Neural crest cell (in vitro differentiated cells): ENCODE results near the gene TMEM25. TPM values are rescaled to one million over a fixed set of nuclear protein-coding genes. Genes with fewer than 3 reads are reported as not detected.

Source experiments
- DNase-seq: peaks from one replicate; pipeline ENCODE4 v3.0.0; 2021; ENCODE audit warnings: low read depth, mixed read lengths, low spot score
- H3K27ac Mint-ChIP-seq: one replicate; pipeline ENCODE4 v1.8.0; 2021; ENCODE audit warnings: mild to moderate bottlenecking, mixed read lengths; ENCODE audit not compliant: unreplicated experiment
- H3K27me3 Mint-ChIP-seq: 2 replicates; pipeline ENCODE4 v1.8.0; 2021; ENCODE audit warnings: low read depth, mild to moderate bottlenecking, mixed read lengths
- H3K36me3 Mint-ChIP-seq: 2 replicates; pipeline ENCODE4 v1.8.0; 2021; ENCODE audit warnings: low read depth, mild to moderate bottlenecking, mixed read lengths
- H3K4me1 Mint-ChIP-seq: 2 replicates; pipeline ENCODE4 v1.8.0; 2021; ENCODE audit warnings: mixed read lengths
- H3K4me3 Mint-ChIP-seq: one replicate; pipeline ENCODE4 v1.8.0; 2021; ENCODE audit warnings: mild to moderate bottlenecking, mixed read lengths
- H3K9me3 Mint-ChIP-seq: 2 replicates; pipeline ENCODE4 v1.8.0; 2021; ENCODE audit warnings: mixed read lengths
- CTCF ChIP-seq: fragments of 200-600 bp; sonication (generic); conservative IDR thresholded peaks from 2 replicates; pipeline ENCODE4 v1.5.0; 2021; ENCODE audit warnings: antibody characterized with exemption, mild to moderate bottlenecking
- total RNA-seq: library from RNA; stranded (reverse); gene quantifications from 2 replicates; pipeline ENCODE4 v1.2.1, GENCODE V29; 2021

TMEM25 gene
- total RNA-seq, 1 donor from 2014 or later: 28.6 TPM

- Mint-ChIP-seq H3K27ac (no peak overlapping the region), H3K4me1 (peaks cover 25% of the 10 kb centered on the region)
- TF ChIP-seq CTCF: no peak
Measured at GRCh38 chr11:118528511-118528910, 2.5 kb upstream of the TMEM25 start.

GRCh38 chr11:118529584-118530175 lies 1.3 kb upstream of the TMEM25 start:
- peaks cover 5% of the 10 kb centered on the region for H3K36me3 Mint-ChIP-seq
- H3K9me3 Mint-ChIP-seq: no peaks in the 10 kb centered on the region
- TF ChIP-seq CTCF: no peak
- H3K27ac Mint-ChIP-seq: peak overlapping the region; percentile 1
- DNase-seq: no peak
- H3K27me3 Mint-ChIP-seq: no peaks in the 10 kb centered on the region
- peaks cover 30% of the 10 kb centered on the region for H3K4me1 Mint-ChIP-seq
- H3K4me3 Mint-ChIP-seq: peak overlapping the region; percentile 93

More at GRCh38 chr11:118528511-118528910, 2.5 kb upstream of the TMEM25 start:
- H3K27me3 Mint-ChIP-seq: no peaks in the 10 kb centered on the region
- peak overlapping the region; percentile 93 for H3K4me3 Mint-ChIP-seq
- no peak for DNase-seq
- H3K36me3 Mint-ChIP-seq: peaks cover 8% of the 10 kb centered on the region
- no peaks in the 10 kb centered on the region for H3K9me3 Mint-ChIP-seq

- Mint-ChIP-seq H3K27ac (peak overlapping the region; percentile 46), H3K36me3 (peaks cover 5% of the 10 kb centered on the region), H3K4me3 (peak overlapping the region; percentile 93), H3K4me1 (peaks cover 30% of the 10 kb centered on the region), H3K27me3 (no peaks in the 10 kb centered on the region), H3K9me3 (no peaks in the 10 kb centered on the region)
- no peak for DNase-seq
- TF ChIP-seq CTCF: peak; percentile 17
Measured at GRCh38 chr11:118530180-118530682, 761 bp upstream of the TMEM25 start.

- peak overlapping the region; percentile 94 for H3K4me3 Mint-ChIP-seq
- DNase-seq: no peak
Measured at GRCh38 chr11:118531597-118532084, 649 bp downstream of the TMEM25 start.

GRCh38 chr11:118532091-118532490 lies 1.1 kb downstream of the TMEM25 start:
- no peak for TF ChIP-seq CTCF
- Mint-ChIP-seq H3K4me3 (peak overlapping the region; percentile 94), H3K27me3 (no peaks in the 10 kb centered on the region), H3K9me3 (no peaks in the 10 kb centered on the region), H3K27ac (no peak overlapping the region), H3K36me3 (peaks cover 5% of the 10 kb centered on the region), H3K4me1 (peaks cover 30% of the 10 kb centered on the region)
- no peak for DNase-seq

More at GRCh38 chr11:118531597-118532084, 649 bp downstream of the TMEM25 start:
- Mint-ChIP-seq H3K36me3 (peaks cover 5% of the 10 kb centered on the region), H3K27ac (peak overlapping the region; percentile 89), H3K4me1 (peaks cover 30% of the 10 kb centered on the region), H3K9me3 (no peaks in the 10 kb centered on the region), H3K27me3 (no peaks in the 10 kb centered on the region)
- no peak for TF ChIP-seq CTCF
